ENCODE data around the gene TJP1. TPM values are rescaled to one million over a fixed set of nuclear protein-coding genes. Genes with fewer than 3 reads are reported as not detected.

The TJP1 gene
- polyA plus RNA-seq, 1 experiment: 42.5 TPM

- CTCF ChIA-PET: no interaction called here
- Histone ChIP-seq H3K27me3 (ENCODE audit: control insufficient read depth, insufficient read depth, low read length) (no peaks in the 10 kb centered on the region), H3K4me3 (ENCODE audit: low read depth, low read length) (no peak overlapping the region), H3K36me3 (ENCODE audit: control insufficient read depth, insufficient read depth, low read length) (no peaks in the 10 kb centered on the region)
- POLR2A ChIA-PET: no interaction called here
- DNase-seq (ENCODE audit: low read depth): no peak
- no peak for TF ChIP-seq CTCF (IDR thresholded peaks at IDR 0.05; ENCODE audit: insufficient read depth, low read depth, low read length)
Observed at GRCh38 chr15:29778382-29778781, 43.9 kb downstream of the TJP1 start.

GRCh38 chr15:29776859-29777258 lies 45.4 kb downstream of the TJP1 start:
- Histone ChIP-seq H3K27me3 (ENCODE audit: control insufficient read depth, insufficient read depth, low read length) (no peaks in the 10 kb centered on the region), H3K36me3 (ENCODE audit: control insufficient read depth, insufficient read depth, low read length) (no peaks in the 10 kb centered on the region; the same call in 1 of the 2 replicates), H3K4me3 (ENCODE audit: low read depth, low read length) (no peak overlapping the region)
- ChIA-PET CTCF (no interaction called here), POLR2A (no interaction called here)
- no peak for TF ChIP-seq CTCF (IDR thresholded peaks at IDR 0.05; ENCODE audit: insufficient read depth, low read depth, low read length)
- no peak for DNase-seq (ENCODE audit: low read depth)

GRCh38 chr15:29774900-29775299 lies 47.4 kb downstream of the TJP1 start:
- no peak for TF ChIP-seq CTCF (IDR thresholded peaks at IDR 0.05; ENCODE audit: insufficient read depth, low read depth, low read length)
- ChIA-PET POLR2A (no interaction called here), CTCF (no interaction called here)
- Histone ChIP-seq H3K4me3 (ENCODE audit: low read depth, low read length) (no peak overlapping the region), H3K36me3 (ENCODE audit: control insufficient read depth, insufficient read depth, low read length) (peaks cover under 1% of the 10 kb centered on the region; the same call in 1 of the 2 replicates), H3K27me3 (ENCODE audit: control insufficient read depth, insufficient read depth, low read length) (no peaks in the 10 kb centered on the region)
- DNase-seq (ENCODE audit: low read depth): no peak

- H3K27me3 ChIP-seq (ENCODE audit: control insufficient read depth, insufficient read depth, low read length): no peaks in the 10 kb centered on the region
- DNase-seq (ENCODE audit: low read depth): no peak
- H3K36me3 ChIP-seq (ENCODE audit: control insufficient read depth, insufficient read depth, low read length): peaks cover 3% of the 10 kb centered on the region; the same call in 1 of the 2 replicates
- ChIA-PET POLR2A (interaction anchor here (0.6 kb wide), 1 partner anchor 60 kb away, joined by 4 read pairs; no protein-coding TSS in a partner anchor), CTCF (no interaction called here)
- no peak for TF ChIP-seq CTCF (IDR thresholded peaks at IDR 0.05; ENCODE audit: insufficient read depth, low read depth, low read length)
- H3K4me3 ChIP-seq (ENCODE audit: low read depth, low read length): no peak overlapping the region
Observed at GRCh38 chr15:29773816-29774215, 48.5 kb downstream of the TJP1 start.

GRCh38 chr15:29773000-29773399 lies 49.3 kb downstream of the TJP1 start:
- ChIA-PET POLR2A (no interaction called here), CTCF (no interaction called here)
- no peak for TF ChIP-seq CTCF (IDR thresholded peaks at IDR 0.05; ENCODE audit: insufficient read depth, low read depth, low read length)
- DNase-seq (ENCODE audit: low read depth): no peak
- Histone ChIP-seq H3K27me3 (ENCODE audit: control insufficient read depth, insufficient read depth, low read length) (no peaks in the 10 kb centered on the region), H3K4me3 (ENCODE audit: low read depth, low read length) (no peak overlapping the region), H3K36me3 (ENCODE audit: control insufficient read depth, insufficient read depth, low read length) (peaks cover 5% of the 10 kb centered on the region)
